DND-41 (cell line): ENCODE measurements around the gene DDX27.

Experiments used
- ATAC-seq: fragments of 200-7000 bp; cut with Tn5 transposase; 3 replicates; pipeline ENCODE4 v1.9.1; 2021; ENCODE audit warnings: low read depth; ENCODE audit not compliant: insufficient read depth
- DNase-seq: peaks from one replicate; pipeline ENCODE4 v3.0.0-alpha.2; 2020
- H2AFZ ChIP-seq: 2 replicates; pipeline ENCODE4 v1.6.0; 2012; ENCODE audit warnings: low read depth, low read length
- H3K27ac ChIP-seq: 2 replicates; pipeline ENCODE4 v1.5.1; 2012; ENCODE audit warnings: low read length, inconsistent platforms
- H3K27me3 ChIP-seq: fragments of 200-600 bp; sonication (generic); 2 replicates; pipeline ENCODE4 v1.6.0; 2012; ENCODE audit warnings: low read length, mild to moderate bottlenecking, inconsistent platforms; ENCODE audit not compliant: insufficient read depth, poor library complexity
- H3K36me3 ChIP-seq: 2 replicates; pipeline ENCODE4 v1.5.1; 2012; ENCODE audit warnings: low read length, inconsistent platforms; ENCODE audit not compliant: insufficient read depth
- H3K4me1 ChIP-seq: 2 replicates; pipeline ENCODE4 v1.5.1; 2012; ENCODE audit warnings: mild to moderate bottlenecking, low read length; ENCODE audit not compliant: insufficient read depth
- H3K4me2 ChIP-seq: 2 replicates; pipeline ENCODE4 v1.6.0; 2012; ENCODE audit warnings: mild to moderate bottlenecking, moderate library complexity, low read length, inconsistent platforms; ENCODE audit not compliant: insufficient read depth
- H3K4me3 ChIP-seq, 2 experiments: fragments of 200-600 bp in 1 of 2; shearing (Covaris generic) in 1 of 2; 2 replicates each; pipeline ENCODE4 v1.5.1; 2012 to 2016; ENCODE audit warnings: inconsistent platforms in 2 of 2, low read length in 2 of 2, mild to moderate bottlenecking in 2 of 2, low read depth in 1 of 2, moderate library complexity in 1 of 2
- H3K79me2 ChIP-seq: 2 replicates; pipeline ENCODE4 v1.6.0; 2012; ENCODE audit warnings: low read length, inconsistent platforms; ENCODE audit not compliant: insufficient read depth
- H3K9ac ChIP-seq: 2 replicates; pipeline ENCODE4 v1.6.0; 2012; ENCODE audit warnings: low read depth, mild to moderate bottlenecking, inconsistent platforms, low read length, moderate library complexity
- H3K9me3 ChIP-seq: 2 replicates; pipeline ENCODE4 v1.5.1; 2012; ENCODE audit warnings: low read length, moderate library complexity, mild to moderate bottlenecking, inconsistent platforms; ENCODE audit not compliant: insufficient read depth, severe bottlenecking
- H4K20me1 ChIP-seq: 2 replicates; pipeline ENCODE4 v1.6.0; 2012; ENCODE audit warnings: low read length; ENCODE audit not compliant: insufficient read depth
- EZH2 ChIP-seq: IDR thresholded peaks from 3 replicates; pipeline ENCODE4 v1.6.1; 2012; ENCODE audit warnings: borderline replicate concordance, low read depth, mild to moderate bottlenecking, moderate library complexity, low read length, inconsistent platforms; ENCODE audit not compliant: severe bottlenecking
- TF ChIP-seq, protein P1 (sequence below): IDR thresholded peaks from 2 replicates; pipeline ENCODE4 v1.5.1; 2012; ENCODE audit warnings: borderline replicate concordance, low read length, moderate library complexity, mild to moderate bottlenecking; ENCODE audit not compliant: poor library complexity, severe bottlenecking; ENCODE audit errors: extremely low read depth

Gene DDX27, protein sequence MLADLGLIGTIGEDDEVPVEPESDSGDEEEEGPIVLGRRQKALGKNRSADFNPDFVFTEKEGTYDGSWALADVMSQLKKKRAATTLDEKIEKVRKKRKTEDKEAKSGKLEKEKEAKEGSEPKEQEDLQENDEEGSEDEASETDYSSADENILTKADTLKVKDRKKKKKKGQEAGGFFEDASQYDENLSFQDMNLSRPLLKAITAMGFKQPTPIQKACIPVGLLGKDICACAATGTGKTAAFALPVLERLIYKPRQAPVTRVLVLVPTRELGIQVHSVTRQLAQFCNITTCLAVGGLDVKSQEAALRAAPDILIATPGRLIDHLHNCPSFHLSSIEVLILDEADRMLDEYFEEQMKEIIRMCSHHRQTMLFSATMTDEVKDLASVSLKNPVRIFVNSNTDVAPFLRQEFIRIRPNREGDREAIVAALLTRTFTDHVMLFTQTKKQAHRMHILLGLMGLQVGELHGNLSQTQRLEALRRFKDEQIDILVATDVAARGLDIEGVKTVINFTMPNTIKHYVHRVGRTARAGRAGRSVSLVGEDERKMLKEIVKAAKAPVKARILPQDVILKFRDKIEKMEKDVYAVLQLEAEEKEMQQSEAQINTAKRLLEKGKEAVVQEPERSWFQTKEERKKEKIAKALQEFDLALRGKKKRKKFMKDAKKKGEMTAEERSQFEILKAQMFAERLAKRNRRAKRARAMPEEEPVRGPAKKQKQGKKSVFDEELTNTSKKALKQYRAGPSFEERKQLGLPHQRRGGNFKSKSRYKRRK

DNA sequence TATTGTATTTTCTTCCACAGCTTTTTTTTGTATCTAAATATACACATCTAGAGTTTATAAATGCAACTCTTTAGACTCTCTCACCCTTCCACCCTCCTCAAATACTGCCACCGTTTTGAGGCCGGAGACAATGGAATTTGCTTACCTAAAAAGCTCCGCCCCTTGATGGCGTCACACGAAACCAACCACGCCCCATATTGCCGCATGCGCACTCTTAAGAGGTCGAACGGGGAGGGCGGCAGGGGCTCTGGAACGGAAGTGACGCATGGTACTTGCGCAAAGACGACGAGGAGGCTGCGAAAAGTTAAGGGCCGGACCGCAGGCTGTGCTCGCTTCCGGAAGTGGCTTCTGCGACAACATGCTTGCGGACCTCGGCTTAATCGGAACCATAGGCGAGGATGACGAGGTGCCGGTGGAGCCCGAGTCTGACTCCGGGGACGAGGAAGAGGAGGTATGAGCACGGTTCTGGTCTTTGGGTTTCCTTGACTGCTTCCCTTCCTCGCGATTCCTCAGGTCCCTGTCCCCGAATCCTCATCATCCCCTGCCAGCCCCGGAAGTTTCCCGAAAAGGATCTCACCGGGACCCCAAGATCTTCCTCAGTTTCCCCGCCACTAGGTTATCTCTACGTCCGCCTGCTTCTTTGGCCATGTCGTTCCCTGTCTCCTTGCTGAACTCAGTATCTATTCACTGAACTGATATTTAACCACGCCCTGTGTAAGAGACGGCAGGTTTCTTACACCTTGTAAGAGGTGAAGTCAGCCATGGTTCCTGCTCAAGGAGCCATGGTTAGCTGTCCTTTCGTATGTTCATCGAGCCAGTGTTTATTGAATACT lies at the start of gene DDX27:
DDX27 (plus strand) TSS at position 326 of the 833 bp plus-strand sequence; CDS start at position 359, 33 bp downstream.
- peaks cover 36% of the 10 kb centered on the region for H3K4me1 ChIP-seq
- peak within 1 kb of the TSS; percentile 90 for H3K27ac ChIP-seq
- H3K9ac ChIP-seq: peak within 1 kb of the TSS; percentile 78
- H3K27me3 ChIP-seq: no peaks in the 10 kb centered on the region
- peak within 1 kb of the TSS; percentile 91 to 92 for H3K4me3 ChIP-seq
- ATAC-seq (peak; percentile 90), DNase-seq (peak; percentile 99)
- peak within 1 kb of the TSS; percentile 89 for H3K4me2 ChIP-seq
- H2AFZ ChIP-seq: peak within 1 kb of the TSS; percentile 99
- H3K36me3 ChIP-seq: peaks cover 29% of the 10 kb centered on the region
- no peaks in the 10 kb centered on the region for H4K20me1 ChIP-seq
- TF ChIP-seq, protein P1, sequence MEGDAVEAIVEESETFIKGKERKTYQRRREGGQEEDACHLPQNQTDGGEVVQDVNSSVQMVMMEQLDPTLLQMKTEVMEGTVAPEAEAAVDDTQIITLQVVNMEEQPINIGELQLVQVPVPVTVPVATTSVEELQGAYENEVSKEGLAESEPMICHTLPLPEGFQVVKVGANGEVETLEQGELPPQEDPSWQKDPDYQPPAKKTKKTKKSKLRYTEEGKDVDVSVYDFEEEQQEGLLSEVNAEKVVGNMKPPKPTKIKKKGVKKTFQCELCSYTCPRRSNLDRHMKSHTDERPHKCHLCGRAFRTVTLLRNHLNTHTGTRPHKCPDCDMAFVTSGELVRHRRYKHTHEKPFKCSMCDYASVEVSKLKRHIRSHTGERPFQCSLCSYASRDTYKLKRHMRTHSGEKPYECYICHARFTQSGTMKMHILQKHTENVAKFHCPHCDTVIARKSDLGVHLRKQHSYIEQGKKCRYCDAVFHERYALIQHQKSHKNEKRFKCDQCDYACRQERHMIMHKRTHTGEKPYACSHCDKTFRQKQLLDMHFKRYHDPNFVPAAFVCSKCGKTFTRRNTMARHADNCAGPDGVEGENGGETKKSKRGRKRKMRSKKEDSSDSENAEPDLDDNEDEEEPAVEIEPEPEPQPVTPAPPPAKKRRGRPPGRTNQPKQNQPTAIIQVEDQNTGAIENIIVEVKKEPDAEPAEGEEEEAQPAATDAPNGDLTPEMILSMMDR: no peak
- no peaks in the 10 kb centered on the region for H3K9me3 ChIP-seq
- peaks cover 24% of the 10 kb centered on the region for H3K79me2 ChIP-seq

DNA sequence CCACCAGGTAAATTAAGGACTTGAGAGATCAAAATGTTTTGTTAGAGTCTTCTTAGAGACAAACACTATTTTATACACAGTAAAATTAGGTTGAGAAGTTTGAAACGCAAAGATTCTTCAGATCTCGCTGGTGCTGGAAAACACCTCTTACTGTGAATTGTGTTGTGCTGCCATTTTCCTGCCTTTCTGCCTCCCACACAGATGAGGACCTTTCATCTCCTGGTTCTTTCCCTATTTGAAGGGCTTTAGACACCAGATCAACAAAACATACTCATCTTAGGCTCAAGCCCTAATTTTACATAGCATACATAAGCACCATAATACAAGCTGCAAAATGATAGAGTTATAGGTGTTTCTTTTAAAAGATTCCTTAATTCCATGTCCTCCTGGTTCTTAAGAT lies 49.7 kb upstream of the DDX27 start:
- Histone ChIP-seq H3K27me3 (no peaks in the 10 kb centered on the region), H3K27ac (no peak overlapping the region), H3K9me3 (no peaks in the 10 kb centered on the region), H3K79me2 (peaks cover 100% of the 10 kb centered on the region), H4K20me1 (peaks cover 55% of the 10 kb centered on the region; the same call in 1 of the 2 replicates), H3K36me3 (peaks cover 51% of the 10 kb centered on the region), H3K9ac (no peak overlapping the region), H3K4me2 (no peak overlapping the region), H3K4me3 (no peak overlapping the region), H3K4me1 (no peaks in the 10 kb centered on the region), H2AFZ (no peak overlapping the region)
- DNase-seq (no peak), ATAC-seq (no peak)
- no peak for TF ChIP-seq EZH2
- TF ChIP-seq, protein P1: no peak

DNA sequence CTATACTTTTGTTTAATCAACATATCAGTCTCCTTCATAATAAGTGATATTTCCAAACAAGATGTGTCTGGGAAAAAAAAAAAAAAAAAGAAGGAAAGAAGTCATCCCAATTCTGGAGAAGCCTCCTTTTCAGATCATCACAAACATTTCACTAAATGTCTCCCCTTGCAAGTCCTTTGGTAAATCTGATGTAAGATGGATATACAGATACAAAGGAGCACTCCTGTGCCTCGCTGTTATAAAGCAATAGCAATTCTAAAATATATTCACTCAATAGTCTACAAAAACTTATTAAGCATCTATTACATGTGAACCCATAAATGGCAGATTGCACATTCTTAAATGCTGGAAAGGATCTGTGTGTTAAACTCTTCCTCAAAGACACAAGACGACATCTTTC lies 48.5 kb upstream of the DDX27 start:
- Histone ChIP-seq H3K79me2 (peaks cover 99% of the 10 kb centered on the region), H3K4me3 (no peak overlapping the region), H3K36me3 (peaks cover 49% of the 10 kb centered on the region), H3K27ac (no peak overlapping the region), H3K9me3 (no peaks in the 10 kb centered on the region), H4K20me1 (peaks cover 61% of the 10 kb centered on the region; the same call in 1 of the 2 replicates), H3K4me1 (no peaks in the 10 kb centered on the region), H3K27me3 (no peaks in the 10 kb centered on the region), H3K9ac (no peak overlapping the region), H3K4me2 (no peak overlapping the region), H2AFZ (no peak overlapping the region)
- DNase-seq: no peak
- TF ChIP-seq, protein P1: no peak
- TF ChIP-seq EZH2: no peak
- ATAC-seq: no peak
